Thoracic aorta (tissue), 2 donors: ENCODE measurements around the gene SDC1. TPM values are rescaled to one million over a fixed set of nuclear protein-coding genes. Genes with fewer than 3 reads are reported as not detected.

Experiments
- ATAC-seq: fragments of 150-250 bp; one replicate; pipeline ENCODE4 v1.8.0; 2017; ENCODE audit warnings: low read depth; ENCODE audit not compliant: insufficient number of reproducible peaks, low FRiP score
- DNase-seq: peaks from one replicate; pipeline ENCODE4 v3.0.0-alpha.2; 2020; ENCODE audit warnings: low spot score
- H3K27ac ChIP-seq, 2 donors: fragments of 200-600 bp; sonication (generic); 1 replicate in 1 of 2; 2 replicates in 1 of 2; pipeline ENCODE4 v1.5.1; 2016; ENCODE audit warnings: mild to moderate bottlenecking in 2 of 2, moderate library complexity in 2 of 2
- H3K27me3 ChIP-seq: fragments of 200-600 bp; sonication (generic); replicated peaks from 2 replicates; pipeline ENCODE4 v1.6.0; 2016; ENCODE audit warnings: mild to moderate bottlenecking; ENCODE audit not compliant: insufficient read depth
- H3K36me3 ChIP-seq: fragments of 200-600 bp; sonication (generic); one replicate; pipeline ENCODE4 v1.5.1; 2016
- H3K4me1 ChIP-seq, 2 donors: fragments of 200-600 bp; sonication (generic); 1 replicate in 1 of 2; 2 replicates in 1 of 2; pipeline versions ENCODE4 v1.5.1 to v1.6.0; 2016; ENCODE audit warnings: low read depth in 2 of 2, mild to moderate bottlenecking in 1 of 2; ENCODE audit not compliant: control insufficient read depth in 1 of 2
- H3K4me3 ChIP-seq: fragments of 200-600 bp; sonication (generic); 2 replicates; pipeline ENCODE4 v1.5.1; 2016; ENCODE audit warnings: mild to moderate bottlenecking
- H3K9me3 ChIP-seq: fragments of 200-600 bp; sonication (generic); 2 replicates; pipeline ENCODE4 v1.5.1; 2016
- total RNA-seq, 2 donors: library from RNA; depleted of rRNA; stranded (reverse); fragments of >200 nt; gene quantifications; one replicate each; pipeline versions ENCODE4 v1.1.0 to v1.2.3, GENCODE V29; 2016
- TF ChIP-seq, protein P1 (sequence below): fragments of 200-600 bp; sonication (generic); IDR thresholded peaks from one replicate; pipeline ENCODE4 v1.5.1; 2019; ENCODE audit warnings: antibody characterized with exemption

The SDC1 gene
- total RNA-seq, 2 donors from 2014 or later = 3.1 to 9.6 TPM

DNA sequence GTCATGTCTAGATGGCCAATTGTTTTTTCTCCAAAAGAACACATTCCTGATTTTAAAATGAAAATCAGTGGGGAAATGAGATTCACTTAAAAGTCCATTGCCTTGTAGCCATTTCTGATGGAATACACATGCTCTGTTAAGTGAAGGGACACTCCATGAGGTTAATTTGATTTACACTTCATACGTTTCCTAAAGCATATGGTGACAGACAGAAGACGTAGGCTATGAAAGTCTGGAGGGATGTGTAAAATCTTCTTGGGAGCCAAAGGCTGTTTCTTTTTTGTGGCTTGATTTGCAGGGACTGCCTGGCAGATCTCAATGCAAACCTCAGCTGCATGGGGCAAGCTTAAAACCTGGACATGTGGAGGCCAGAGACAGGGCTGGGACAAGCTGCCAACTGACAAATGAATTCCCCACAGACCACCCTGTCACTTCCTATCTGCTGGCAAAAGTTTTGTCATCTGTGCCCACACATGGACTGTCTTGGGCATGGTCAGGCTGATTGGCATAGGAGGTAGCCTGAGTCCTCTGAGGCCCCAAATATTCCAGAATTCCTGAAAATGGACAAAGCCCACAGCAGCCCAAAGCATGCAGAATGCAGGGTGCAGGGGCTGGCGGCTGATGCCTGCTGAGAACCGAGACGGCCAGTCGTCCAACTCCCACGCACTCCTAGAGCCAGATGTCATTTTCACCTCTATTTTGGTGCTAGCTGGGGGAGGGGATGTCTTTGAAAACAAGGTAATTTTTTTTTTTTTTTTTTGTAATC, 73.9 kb downstream of the SDC1 start:
- Histone ChIP-seq H3K36me3 (no peaks in the 10 kb centered on the region), H3K4me3 (no peak overlapping the region), H3K4me1 (no peaks in the 10 kb centered on the region), H3K27me3 (no peaks in the 10 kb centered on the region), H3K9me3 (no peaks in the 10 kb centered on the region), H3K27ac (no peak overlapping the region)
- TF ChIP-seq, protein P1, sequence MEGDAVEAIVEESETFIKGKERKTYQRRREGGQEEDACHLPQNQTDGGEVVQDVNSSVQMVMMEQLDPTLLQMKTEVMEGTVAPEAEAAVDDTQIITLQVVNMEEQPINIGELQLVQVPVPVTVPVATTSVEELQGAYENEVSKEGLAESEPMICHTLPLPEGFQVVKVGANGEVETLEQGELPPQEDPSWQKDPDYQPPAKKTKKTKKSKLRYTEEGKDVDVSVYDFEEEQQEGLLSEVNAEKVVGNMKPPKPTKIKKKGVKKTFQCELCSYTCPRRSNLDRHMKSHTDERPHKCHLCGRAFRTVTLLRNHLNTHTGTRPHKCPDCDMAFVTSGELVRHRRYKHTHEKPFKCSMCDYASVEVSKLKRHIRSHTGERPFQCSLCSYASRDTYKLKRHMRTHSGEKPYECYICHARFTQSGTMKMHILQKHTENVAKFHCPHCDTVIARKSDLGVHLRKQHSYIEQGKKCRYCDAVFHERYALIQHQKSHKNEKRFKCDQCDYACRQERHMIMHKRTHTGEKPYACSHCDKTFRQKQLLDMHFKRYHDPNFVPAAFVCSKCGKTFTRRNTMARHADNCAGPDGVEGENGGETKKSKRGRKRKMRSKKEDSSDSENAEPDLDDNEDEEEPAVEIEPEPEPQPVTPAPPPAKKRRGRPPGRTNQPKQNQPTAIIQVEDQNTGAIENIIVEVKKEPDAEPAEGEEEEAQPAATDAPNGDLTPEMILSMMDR = no peak
- ATAC-seq = no peak
- DNase-seq = no peak

Other genes starting within 250 kb of the SDC1 start
- 10 to 100 TPM in 1 of 2 donors, 1 to 10 TPM in 1; 5.1 to 14.3 TPM for gene WDR35, start 235.0 kb downstream of the SDC1 start, total RNA-seq
- gene MATN3, start 212.5 kb downstream of the SDC1 start, total RNA-seq = 1 to 10 TPM; 1.3 to 1.8 TPM
- 100 to 1,000 TPM; 181 to 200 TPM for gene LAPTM4A, start 173.5 kb downstream of the SDC1 start, total RNA-seq
- gene PUM2, start 125.7 kb upstream of the SDC1 start, total RNA-seq = 10 to 100 TPM; 45.4 to 88.7 TPM
- 1,000 to 10,000 TPM in 1 of 2 donors, 100 to 1,000 TPM in 1; 805 to 1,722 TPM for gene RHOB, start 221.9 kb upstream of the SDC1 start, total RNA-seq